ENCODE data around the gene ATP2A3.

ATP2A3 gene

GRCh38 chr17:3900646-3901045 is 63.6 kb downstream of the ATP2A3 start:
- Histone ChIP-seq H3K4me1 (ENCODE audit: control insufficient read depth, insufficient read depth, low read length) (peaks cover 4% of the 10 kb centered on the region), H3K27me3 (ENCODE audit: control insufficient read depth, insufficient read depth, low read length, poor library complexity, severe bottlenecking) (peaks cover 6% of the 10 kb centered on the region), H3K27ac (ENCODE audit: insufficient read depth, low read depth, low read length, poor library complexity, severe bottlenecking) (no peak overlapping the region), H3K4me3 (ENCODE audit: insufficient read depth, low read depth, low read length) (no peak overlapping the region), H3K36me3 (ENCODE audit: control insufficient read depth, insufficient read depth, low read length) (no peaks in the 10 kb centered on the region), H3K9me3 (ENCODE audit: control insufficient read depth, low read length) (no peaks in the 10 kb centered on the region)
- 91 to 96% methylated on average over 5 to 6 of the region's 6 CpGs for WGBS, 2 experiments

- Histone ChIP-seq H3K4me3 (ENCODE audit: insufficient read depth, low read depth, low read length) (no peak overlapping the region), H3K9me3 (ENCODE audit: control insufficient read depth, low read length) (no peaks in the 10 kb centered on the region), H3K27me3 (ENCODE audit: control insufficient read depth, insufficient read depth, low read length, poor library complexity, severe bottlenecking) (peaks cover 4% of the 10 kb centered on the region), H3K4me1 (ENCODE audit: control insufficient read depth, insufficient read depth, low read length) (no peaks in the 10 kb centered on the region), H3K27ac (ENCODE audit: insufficient read depth, low read depth, low read length, poor library complexity, severe bottlenecking) (no peak overlapping the region), H3K36me3 (ENCODE audit: control insufficient read depth, insufficient read depth, low read length) (no peaks in the 10 kb centered on the region)
- WGBS, 2 experiments = 92 to 95% methylated on average over 12 of the region's 12 CpGs
Measured at GRCh38 chr17:3897731-3898130, 66.5 kb downstream of the ATP2A3 start.

- peaks cover under 1% of the 10 kb centered on the region for H3K4me1 ChIP-seq (ENCODE audit: control insufficient read depth, insufficient read depth, low read length)
- no peak overlapping the region for H3K4me3 ChIP-seq (ENCODE audit: insufficient read depth, low read depth, low read length)
- H3K36me3 ChIP-seq (ENCODE audit: control insufficient read depth, insufficient read depth, low read length) = no peaks in the 10 kb centered on the region
- H3K9me3 ChIP-seq (ENCODE audit: control insufficient read depth, low read length) = no peaks in the 10 kb centered on the region
- whole genome bisulfite sequencing, 2 experiments = 88 to 90% methylated on average over 6 of the region's 6 CpGs
- no peak overlapping the region for H3K27ac ChIP-seq (ENCODE audit: insufficient read depth, low read depth, low read length, poor library complexity, severe bottlenecking)
- H3K27me3 ChIP-seq (ENCODE audit: control insufficient read depth, insufficient read depth, low read length, poor library complexity, severe bottlenecking) = peaks cover 12% of the 10 kb centered on the region
Measured at GRCh38 chr17:3896968-3897235, 67.3 kb downstream of the ATP2A3 start.

GRCh38 chr17:3896108-3896967 is 67.9 kb downstream of the ATP2A3 start:
- H3K4me3 ChIP-seq (ENCODE audit: insufficient read depth, low read depth, low read length) = no peak overlapping the region
- peaks cover 5% of the 10 kb centered on the region for H3K4me1 ChIP-seq (ENCODE audit: control insufficient read depth, insufficient read depth, low read length)
- no peak overlapping the region for H3K27ac ChIP-seq (ENCODE audit: insufficient read depth, low read depth, low read length, poor library complexity, severe bottlenecking)
- H3K9me3 ChIP-seq (ENCODE audit: control insufficient read depth, low read length) = no peaks in the 10 kb centered on the region
- no peaks in the 10 kb centered on the region for H3K36me3 ChIP-seq (ENCODE audit: control insufficient read depth, insufficient read depth, low read length)
- peaks cover 18% of the 10 kb centered on the region for H3K27me3 ChIP-seq (ENCODE audit: control insufficient read depth, insufficient read depth, low read length, poor library complexity, severe bottlenecking)
- 91% methylated on average over 15 of the region's 15 CpGs for WGBS, 2 experiments

- Histone ChIP-seq H3K9me3 (ENCODE audit: control insufficient read depth, low read length) (no peaks in the 10 kb centered on the region), H3K27ac (ENCODE audit: insufficient read depth, low read depth, low read length, poor library complexity, severe bottlenecking) (no peak overlapping the region)
- 88 to 93% methylated on average over 3 of the region's 3 CpGs for WGBS, 2 experiments
Measured at GRCh38 chr17:3895354-3895753, 68.9 kb downstream of the ATP2A3 start.

GRCh38 chr17:3894911-3895343 is 69.3 kb downstream of the ATP2A3 start:
- Histone ChIP-seq H3K27me3 (ENCODE audit: control insufficient read depth, insufficient read depth, low read length, poor library complexity, severe bottlenecking) (peaks cover 18% of the 10 kb centered on the region), H3K4me3 (ENCODE audit: insufficient read depth, low read depth, low read length) (no peak overlapping the region), H3K9me3 (ENCODE audit: control insufficient read depth, low read length) (no peaks in the 10 kb centered on the region), H3K4me1 (ENCODE audit: control insufficient read depth, insufficient read depth, low read length) (peaks cover 5% of the 10 kb centered on the region), H3K27ac (ENCODE audit: insufficient read depth, low read depth, low read length, poor library complexity, severe bottlenecking) (no peak overlapping the region), H3K36me3 (ENCODE audit: control insufficient read depth, insufficient read depth, low read length) (no peaks in the 10 kb centered on the region)
- WGBS, 2 experiments = 80 to 81% methylated on average over 2 of the region's 2 CpGs

More at GRCh38 chr17:3895354-3895753, 68.9 kb downstream of the ATP2A3 start:
- Histone ChIP-seq H3K4me1 (ENCODE audit: control insufficient read depth, insufficient read depth, low read length) (peaks cover 5% of the 10 kb centered on the region), H3K27me3 (ENCODE audit: control insufficient read depth, insufficient read depth, low read length, poor library complexity, severe bottlenecking) (peaks cover 18% of the 10 kb centered on the region), H3K36me3 (ENCODE audit: control insufficient read depth, insufficient read depth, low read length) (no peaks in the 10 kb centered on the region), H3K4me3 (ENCODE audit: insufficient read depth, low read depth, low read length) (no peak overlapping the region)

- peaks cover 18% of the 10 kb centered on the region for H3K27me3 ChIP-seq (ENCODE audit: control insufficient read depth, insufficient read depth, low read length, poor library complexity, severe bottlenecking)
- H3K36me3 ChIP-seq (ENCODE audit: control insufficient read depth, insufficient read depth, low read length) = no peaks in the 10 kb centered on the region
- no peak overlapping the region for H3K27ac ChIP-seq (ENCODE audit: insufficient read depth, low read depth, low read length, poor library complexity, severe bottlenecking)
- H3K4me3 ChIP-seq (ENCODE audit: insufficient read depth, low read depth, low read length) = no peak overlapping the region
- H3K4me1 ChIP-seq (ENCODE audit: control insufficient read depth, insufficient read depth, low read length) = peaks cover 5% of the 10 kb centered on the region
- 85 to 87% methylated on average over 5 of the region's 5 CpGs for WGBS, 2 experiments
- H3K9me3 ChIP-seq (ENCODE audit: control insufficient read depth, low read length) = no peaks in the 10 kb centered on the region
Measured at GRCh38 chr17:3894188-3894587, 70.0 kb downstream of the ATP2A3 start.

GRCh38 chr17:3893720-3894116 is 70.5 kb downstream of the ATP2A3 start:
- Histone ChIP-seq H3K36me3 (ENCODE audit: control insufficient read depth, insufficient read depth, low read length) (no peaks in the 10 kb centered on the region), H3K4me1 (ENCODE audit: control insufficient read depth, insufficient read depth, low read length) (peaks cover 5% of the 10 kb centered on the region), H3K4me3 (ENCODE audit: insufficient read depth, low read depth, low read length) (peak overlapping the region; percentile 64), H3K9me3 (ENCODE audit: control insufficient read depth, low read length) (no peaks in the 10 kb centered on the region), H3K27me3 (ENCODE audit: control insufficient read depth, insufficient read depth, low read length, poor library complexity, severe bottlenecking) (peaks cover 18% of the 10 kb centered on the region), H3K27ac (ENCODE audit: insufficient read depth, low read depth, low read length, poor library complexity, severe bottlenecking) (no peak overlapping the region)
- 83 to 84% methylated on average over 7 of the region's 7 CpGs for WGBS, 2 experiments

GRCh38 chr17:3893003-3893719 is 71.1 kb downstream of the ATP2A3 start, which contains the start of gene CAMKK1:
Gene CAMKK1, minus strand, starts transcription at chr17:3893053. Its CDS starts 7,366 bp downstream, at chr17:3885687.
- H3K9me3 ChIP-seq (ENCODE audit: control insufficient read depth, low read length) = no peaks in the 10 kb centered on the region
- H3K4me3 ChIP-seq (ENCODE audit: insufficient read depth, low read depth, low read length) = peak within 1 kb of the TSS; percentile 64
- H3K27ac ChIP-seq (ENCODE audit: insufficient read depth, low read depth, low read length, poor library complexity, severe bottlenecking) = no peak within 1 kb of the TSS
- no peaks in the 10 kb centered on the region for H3K36me3 ChIP-seq (ENCODE audit: control insufficient read depth, insufficient read depth, low read length)
- H3K27me3 ChIP-seq (ENCODE audit: control insufficient read depth, insufficient read depth, low read length, poor library complexity, severe bottlenecking) = peaks cover 18% of the 10 kb centered on the region
- peaks cover 5% of the 10 kb centered on the region for H3K4me1 ChIP-seq (ENCODE audit: control insufficient read depth, insufficient read depth, low read length)
- WGBS, 2 experiments = 2 to 3% methylated on average over 75 of the region's 75 CpGs

All from ectodermal cell (in vitro differentiated cells).